Activated CD4-positive, CD25-positive, alpha-beta regulatory T cell treated with anti-CD3 and anti-CD28 coated beads, Interleukin-2, amount 50 U/mL, for 16 hours (primary cell): ENCODE measurements around the gene HMCN2.
"Not testable (repeated sequence)": the region's sequence is repeated elsewhere in the genome, so short reads cannot be mapped to it uniquely, and the experiment has no call there.

Source experiments
- DNase-seq: peaks from one replicate; pipeline ENCODE4 v3.0.0-alpha.2; 2020; ENCODE audit warnings: low read depth, low spot score

The HMCN2 gene

GRCh38 chr9:130387905-130388304, 122.3 kb downstream of the HMCN2 start:
- DNase-seq: no peak

- DNase-seq: no peak
These were observed 124.8 kb downstream of the HMCN2 start for GRCh38 chr9:130390390-130390789.

- DNase-seq: no peak
These were observed 125.4 kb downstream of the HMCN2 start for GRCh38 chr9:130390986-130391385.

- DNase-seq: no peak
These were observed 126.3 kb downstream of the HMCN2 start for GRCh38 chr9:130391866-130392265.

- DNase-seq: no peak
These were observed 128.1 kb downstream of the HMCN2 start for GRCh38 chr9:130393681-130394071.

- DNase-seq: no peak
These were observed 128.8 kb downstream of the HMCN2 start for GRCh38 chr9:130394320-130394719.

GRCh38 chr9:130394814-130395470, 129.4 kb downstream of the HMCN2 start:
- DNase-seq: no peak

- no peak for DNase-seq
These were observed 130.4 kb downstream of the HMCN2 start for GRCh38 chr9:130395810-130396435.

- DNase-seq: no peak
These were observed 131.0 kb downstream of the HMCN2 start for GRCh38 chr9:130396581-130396980.

- no peak for DNase-seq
These were observed 133.1 kb downstream of the HMCN2 start for GRCh38 chr9:130398487-130399240.

- DNase-seq: no peak
These were observed 134.2 kb downstream of the HMCN2 start for GRCh38 chr9:130399768-130400167.

- DNase-seq: no peak
These were observed 135.3 kb downstream of the HMCN2 start for GRCh38 chr9:130400870-130401269.

GRCh38 chr9:130401742-130402141, 136.2 kb downstream of the HMCN2 start:
- not testable (repeated sequence) for DNase-seq

GRCh38 chr9:130402243-130402642, 136.7 kb downstream of the HMCN2 start:
- DNase-seq: no peak

- DNase-seq: no peak
These were observed 137.3 kb downstream of the HMCN2 start for GRCh38 chr9:130402645-130403440.

- DNase-seq: no peak
These were observed 140.2 kb downstream of the HMCN2 start for GRCh38 chr9:130405657-130406257.

- no peak for DNase-seq
These were observed 140.8 kb downstream of the HMCN2 start for GRCh38 chr9:130406278-130406895.

- DNase-seq: no peak
These were observed 142.5 kb downstream of the HMCN2 start for GRCh38 chr9:130407916-130408663.

- DNase-seq: no peak
These were observed 143.1 kb downstream of the HMCN2 start for GRCh38 chr9:130408669-130409068.

GRCh38 chr9:130409246-130409645, 143.7 kb downstream of the HMCN2 start:
- DNase-seq: no peak
